ENCODE data around the gene ZNF280B. TPM values are rescaled to one million over a fixed set of nuclear protein-coding genes. Genes with fewer than 3 reads are reported as not detected.
"Not testable (repeated sequence)": the region's sequence is repeated elsewhere in the genome, so short reads cannot be mapped to it uniquely, and the experiment has no call there.

ZNF280B gene
- total RNA-seq, 2 experiments from 2014 or later: 1.7 to 1.8 TPM

- Mint-ChIP-seq H3K9me3 (no peaks in the 10 kb centered on the region), H3K27ac (no peak overlapping the region), H3K36me3 (ENCODE audit: low read depth) (no peaks in the 10 kb centered on the region), H3K4me1 (ENCODE audit: low read depth) (no peaks in the 10 kb centered on the region), H3K4me3 (no peak overlapping the region), H3K27me3 (ENCODE audit: low read depth) (no peaks in the 10 kb centered on the region)
- intact Hi-C loops (cut with micrococcal nuclease): no loop called here
- CTCF ChIA-PET: no interaction called here
- DNase-seq: no peak
Measured at GRCh38 chr22:22547692-22548300, 39.3 kb upstream of the ZNF280B start.

- Mint-ChIP-seq H3K9me3 (no peaks in the 10 kb centered on the region), H3K27me3 (ENCODE audit: low read depth) (no peaks in the 10 kb centered on the region), H3K36me3 (ENCODE audit: low read depth) (no peaks in the 10 kb centered on the region), H3K27ac (no peak overlapping the region), H3K4me3 (no peak overlapping the region), H3K4me1 (ENCODE audit: low read depth) (no peaks in the 10 kb centered on the region)
- CTCF ChIA-PET: no interaction called here
- DNase-seq: no peak
- intact Hi-C loops (cut with micrococcal nuclease): no loop called here
Measured at GRCh38 chr22:22547226-22547625, 38.7 kb upstream of the ZNF280B start.

GRCh38 chr22:22546490-22546889, 37.9 kb upstream of the ZNF280B start:
- H3K4me3 Mint-ChIP-seq: no peak overlapping the region
- no peaks in the 10 kb centered on the region for H3K36me3 Mint-ChIP-seq (ENCODE audit: low read depth)
- no peak overlapping the region for H3K27ac Mint-ChIP-seq
- intact Hi-C loops (cut with micrococcal nuclease): no loop called here
- H3K27me3 Mint-ChIP-seq (ENCODE audit: low read depth): peaks cover under 1% of the 10 kb centered on the region
- CTCF ChIA-PET: no interaction called here
- H3K9me3 Mint-ChIP-seq: no peaks in the 10 kb centered on the region
- H3K4me1 Mint-ChIP-seq (ENCODE audit: low read depth): no peaks in the 10 kb centered on the region
- DNase-seq: no peak

GRCh38 chr22:22545084-22545483, 36.5 kb upstream of the ZNF280B start:
- Mint-ChIP-seq H3K9me3 (no peaks in the 10 kb centered on the region), H3K27ac (no peak overlapping the region), H3K27me3 (ENCODE audit: low read depth) (peaks cover 3% of the 10 kb centered on the region), H3K36me3 (ENCODE audit: low read depth) (no peaks in the 10 kb centered on the region), H3K4me3 (no peak overlapping the region), H3K4me1 (ENCODE audit: low read depth) (no peaks in the 10 kb centered on the region)
- intact Hi-C loops (cut with micrococcal nuclease): no loop called here
- CTCF ChIA-PET: interaction anchor here (0.7 to 1.2 kb wide), 2 partner anchors 113 to 208 kb away, joined by 3 to 4 read pairs; no protein-coding TSS in a partner anchor
- no peak for DNase-seq

- intact Hi-C loops (cut with micrococcal nuclease): no loop called here
- no peaks in the 10 kb centered on the region for H3K9me3 Mint-ChIP-seq
- no peaks in the 10 kb centered on the region for H3K4me1 Mint-ChIP-seq (ENCODE audit: low read depth)
- H3K4me3 Mint-ChIP-seq: no peak overlapping the region
- H3K36me3 Mint-ChIP-seq (ENCODE audit: low read depth): no peaks in the 10 kb centered on the region
- DNase-seq: no peak
- CTCF ChIA-PET: interaction anchor here (0.9 kb wide), 1 partner anchor 16 kb away, joined by 4 read pairs; no protein-coding TSS in a partner anchor
- no peak overlapping the region for H3K27ac Mint-ChIP-seq
- H3K27me3 Mint-ChIP-seq (ENCODE audit: low read depth): peaks cover 3% of the 10 kb centered on the region
Measured at GRCh38 chr22:22538226-22538989, 29.9 kb upstream of the ZNF280B start.

GRCh38 chr22:22536916-22537315, 28.4 kb upstream of the ZNF280B start:
- intact Hi-C loops (cut with micrococcal nuclease): no loop called here
- CTCF ChIA-PET: interaction anchor here (1.2 kb wide), 1 partner anchor 24 kb away, joined by 3 read pairs; no protein-coding TSS in a partner anchor
- Mint-ChIP-seq H3K36me3 (ENCODE audit: low read depth) (no peaks in the 10 kb centered on the region), H3K4me1 (ENCODE audit: low read depth) (no peaks in the 10 kb centered on the region), H3K27me3 (ENCODE audit: low read depth) (peaks cover 3% of the 10 kb centered on the region), H3K9me3 (no peaks in the 10 kb centered on the region), H3K4me3 (no peak overlapping the region), H3K27ac (no peak overlapping the region)
- DNase-seq: no peak

- CTCF ChIA-PET: interaction anchor here (1.2 kb wide), 1 partner anchor 25 kb away, joined by 3 read pairs; no protein-coding TSS in a partner anchor
- Mint-ChIP-seq H3K4me1 (ENCODE audit: low read depth) (no peaks in the 10 kb centered on the region), H3K27me3 (ENCODE audit: low read depth) (peaks cover 3% of the 10 kb centered on the region), H3K4me3 (no peak overlapping the region), H3K36me3 (ENCODE audit: low read depth) (no peaks in the 10 kb centered on the region), H3K27ac (no peak overlapping the region), H3K9me3 (no peaks in the 10 kb centered on the region)
- no peak for DNase-seq
- intact Hi-C loops (cut with micrococcal nuclease): no loop called here
Measured at GRCh38 chr22:22536515-22536914, 28.0 kb upstream of the ZNF280B start.

- Mint-ChIP-seq H3K27ac (no peak overlapping the region), H3K4me1 (ENCODE audit: low read depth) (no peaks in the 10 kb centered on the region), H3K9me3 (no peaks in the 10 kb centered on the region), H3K27me3 (ENCODE audit: low read depth) (no peaks in the 10 kb centered on the region), H3K4me3 (no peak overlapping the region), H3K36me3 (ENCODE audit: low read depth) (no peaks in the 10 kb centered on the region)
- CTCF ChIA-PET: no interaction called here
- DNase-seq: no peak
- intact Hi-C loops (cut with micrococcal nuclease): no loop called here
Measured at GRCh38 chr22:22535662-22536061, 27.1 kb upstream of the ZNF280B start.

- Mint-ChIP-seq H3K27ac (no peak overlapping the region), H3K9me3 (no peaks in the 10 kb centered on the region), H3K4me3 (no peak overlapping the region), H3K4me1 (ENCODE audit: low read depth) (no peaks in the 10 kb centered on the region), H3K27me3 (ENCODE audit: low read depth) (no peaks in the 10 kb centered on the region), H3K36me3 (ENCODE audit: low read depth) (no peaks in the 10 kb centered on the region)
- DNase-seq: no peak
- intact Hi-C loops (cut with micrococcal nuclease): no loop called here
- CTCF ChIA-PET: no interaction called here
Measured at GRCh38 chr22:22534604-22535415, 26.3 kb upstream of the ZNF280B start.

- CTCF ChIA-PET: no interaction called here
- H3K4me3 Mint-ChIP-seq: no peak overlapping the region
- no peaks in the 10 kb centered on the region for H3K27me3 Mint-ChIP-seq (ENCODE audit: low read depth)
- no peaks in the 10 kb centered on the region for H3K9me3 Mint-ChIP-seq
- no peak overlapping the region for H3K27ac Mint-ChIP-seq
- H3K4me1 Mint-ChIP-seq (ENCODE audit: low read depth): no peaks in the 10 kb centered on the region
- no peak for DNase-seq
- H3K36me3 Mint-ChIP-seq (ENCODE audit: low read depth): no peaks in the 10 kb centered on the region
- intact Hi-C loops (cut with micrococcal nuclease): no loop called here
Measured at GRCh38 chr22:22533863-22534262, 25.3 kb upstream of the ZNF280B start.

GRCh38 chr22:22533417-22533816, 24.9 kb upstream of the ZNF280B start:
- intact Hi-C loops (cut with micrococcal nuclease): no loop called here
- CTCF ChIA-PET: interaction anchor here (1.1 kb wide), 1 partner anchor 9 kb away, joined by 3 read pairs; no protein-coding TSS in a partner anchor
- DNase-seq: no peak
- H3K9me3 Mint-ChIP-seq: no peaks in the 10 kb centered on the region
- H3K4me1 Mint-ChIP-seq (ENCODE audit: low read depth): no peaks in the 10 kb centered on the region
- H3K36me3 Mint-ChIP-seq (ENCODE audit: low read depth): no peaks in the 10 kb centered on the region
- H3K27ac Mint-ChIP-seq: no peak overlapping the region
- no peaks in the 10 kb centered on the region for H3K27me3 Mint-ChIP-seq (ENCODE audit: low read depth)
- H3K4me3 Mint-ChIP-seq: no peak overlapping the region

GRCh38 chr22:22532547-22533071, 24.1 kb upstream of the ZNF280B start:
- DNase-seq; H3K4me1 Mint-ChIP-seq (ENCODE audit: low read depth): not testable (repeated sequence)

More at GRCh38 chr22:22532547-22533071, 24.1 kb upstream of the ZNF280B start:
- H3K4me3 Mint-ChIP-seq; intact Hi-C loops (cut with micrococcal nuclease); H3K27ac Mint-ChIP-seq; H3K9me3 Mint-ChIP-seq; H3K36me3 Mint-ChIP-seq (ENCODE audit: low read depth); H3K27me3 Mint-ChIP-seq (ENCODE audit: low read depth): not testable (repeated sequence)
- CTCF ChIA-PET: interaction anchor here (0.7 to 1.1 kb wide), 2 partner anchors 10 to 380 kb away, joined by 3 to 4 read pairs; no protein-coding TSS in a partner anchor
